ENCODE measurements around the gene MED12L.

MED12L gene

GRCh38 chr3:151321526-151321925 lies 236.1 kb downstream of the MED12L start:
- H3K9me3 ChIP-seq (ENCODE audit: control insufficient read depth, insufficient read depth, low read length), result no peaks in the 10 kb centered on the region
- no peaks in the 10 kb centered on the region for H3K27me3 ChIP-seq (ENCODE audit: control insufficient read depth, insufficient read depth, low read length)
- no peak overlapping the region for H3K9ac ChIP-seq (ENCODE audit: low read depth, low read length)
- peaks cover 22% of the 10 kb centered on the region for H3K4me1 ChIP-seq (ENCODE audit: control insufficient read depth, insufficient read depth, low read length)
- H3K4me3 ChIP-seq (ENCODE audit: low read depth, low read length), result no peak overlapping the region
- H3K36me3 ChIP-seq (ENCODE audit: control insufficient read depth, insufficient read depth, low read length), result no peaks in the 10 kb centered on the region
- H3K27ac ChIP-seq (ENCODE audit: low read depth, low read length), result no peak overlapping the region

- Histone ChIP-seq H3K9me3 (ENCODE audit: control insufficient read depth, insufficient read depth, low read length) (no peaks in the 10 kb centered on the region), H3K27ac (ENCODE audit: low read depth, low read length) (no peak overlapping the region), H3K9ac (ENCODE audit: low read depth, low read length) (no peak overlapping the region), H3K27me3 (ENCODE audit: control insufficient read depth, insufficient read depth, low read length) (no peaks in the 10 kb centered on the region), H3K36me3 (ENCODE audit: control insufficient read depth, insufficient read depth, low read length) (no peaks in the 10 kb centered on the region), H3K4me3 (ENCODE audit: low read depth, low read length) (no peak overlapping the region), H3K4me1 (ENCODE audit: control insufficient read depth, insufficient read depth, low read length) (peaks cover 20% of the 10 kb centered on the region)
These were observed 237.0 kb downstream of the MED12L start for GRCh38 chr3:151322511-151322910.

- H3K4me3 ChIP-seq (ENCODE audit: low read depth, low read length), result no peak overlapping the region
- H3K27ac ChIP-seq (ENCODE audit: low read depth, low read length), result no peak overlapping the region
- no peaks in the 10 kb centered on the region for H3K9me3 ChIP-seq (ENCODE audit: control insufficient read depth, insufficient read depth, low read length)
- H3K9ac ChIP-seq (ENCODE audit: low read depth, low read length), result no peak overlapping the region
- no peaks in the 10 kb centered on the region for H3K36me3 ChIP-seq (ENCODE audit: control insufficient read depth, insufficient read depth, low read length)
- H3K4me1 ChIP-seq (ENCODE audit: control insufficient read depth, insufficient read depth, low read length), result peaks cover 7% of the 10 kb centered on the region
- no peaks in the 10 kb centered on the region for H3K27me3 ChIP-seq (ENCODE audit: control insufficient read depth, insufficient read depth, low read length)
These were observed 242.2 kb downstream of the MED12L start for GRCh38 chr3:151327571-151328198.

GRCh38 chr3:151328298-151328995 lies 243.0 kb downstream of the MED12L start:
- peaks cover 7% of the 10 kb centered on the region for H3K4me1 ChIP-seq (ENCODE audit: control insufficient read depth, insufficient read depth, low read length)
- H3K4me3 ChIP-seq (ENCODE audit: low read depth, low read length), result no peak overlapping the region
- no peaks in the 10 kb centered on the region for H3K9me3 ChIP-seq (ENCODE audit: control insufficient read depth, insufficient read depth, low read length)
- no peak overlapping the region for H3K9ac ChIP-seq (ENCODE audit: low read depth, low read length)
- H3K36me3 ChIP-seq (ENCODE audit: control insufficient read depth, insufficient read depth, low read length), result no peaks in the 10 kb centered on the region
- no peaks in the 10 kb centered on the region for H3K27me3 ChIP-seq (ENCODE audit: control insufficient read depth, insufficient read depth, low read length)
- no peak overlapping the region for H3K27ac ChIP-seq (ENCODE audit: low read depth, low read length)

- H3K9ac ChIP-seq (ENCODE audit: low read depth, low read length), result no peak within 1 kb of the TSS
- no peak within 1 kb of the TSS for H3K4me3 ChIP-seq (ENCODE audit: low read depth, low read length)
These were observed 243.9 kb downstream of the MED12L start, which contains the start of gene P2RY13 for GRCh38 chr3:151329363-151329762. TSS of gene P2RY13 (minus strand) at chr3:151329549. CDS start at chr3:151329528, 21 bp downstream.

GRCh38 chr3:151330379-151330778 lies 244.9 kb downstream of the MED12L start:
- H3K36me3 ChIP-seq (ENCODE audit: control insufficient read depth, insufficient read depth, low read length), result no peaks in the 10 kb centered on the region
- no peak overlapping the region for H3K4me3 ChIP-seq (ENCODE audit: low read depth, low read length)
- H3K9me3 ChIP-seq (ENCODE audit: control insufficient read depth, insufficient read depth, low read length), result no peaks in the 10 kb centered on the region
- H3K9ac ChIP-seq (ENCODE audit: low read depth, low read length), result no peak overlapping the region
- H3K4me1 ChIP-seq (ENCODE audit: control insufficient read depth, insufficient read depth, low read length), result peaks cover 7% of the 10 kb centered on the region
- no peak overlapping the region for H3K27ac ChIP-seq (ENCODE audit: low read depth, low read length)
- no peaks in the 10 kb centered on the region for H3K27me3 ChIP-seq (ENCODE audit: control insufficient read depth, insufficient read depth, low read length)

More at GRCh38 chr3:151329363-151329762, 243.9 kb downstream of the MED12L start, which contains the start of gene P2RY13:
- Histone ChIP-seq H3K9me3 (ENCODE audit: control insufficient read depth, insufficient read depth, low read length) (no peaks in the 10 kb centered on the region), H3K4me1 (ENCODE audit: control insufficient read depth, insufficient read depth, low read length) (peaks cover 7% of the 10 kb centered on the region), H3K36me3 (ENCODE audit: control insufficient read depth, insufficient read depth, low read length) (no peaks in the 10 kb centered on the region), H3K27ac (ENCODE audit: low read depth, low read length) (no peak within 1 kb of the TSS), H3K27me3 (ENCODE audit: control insufficient read depth, insufficient read depth, low read length) (no peaks in the 10 kb centered on the region)

GRCh38 chr3:151330899-151331298 lies 245.4 kb downstream of the MED12L start:
- no peaks in the 10 kb centered on the region for H3K27me3 ChIP-seq (ENCODE audit: control insufficient read depth, insufficient read depth, low read length)
- H3K4me3 ChIP-seq (ENCODE audit: low read depth, low read length), result no peak overlapping the region
- H3K4me1 ChIP-seq (ENCODE audit: control insufficient read depth, insufficient read depth, low read length), result peaks cover 7% of the 10 kb centered on the region
- H3K9ac ChIP-seq (ENCODE audit: low read depth, low read length), result no peak overlapping the region
- no peaks in the 10 kb centered on the region for H3K9me3 ChIP-seq (ENCODE audit: control insufficient read depth, insufficient read depth, low read length)
- no peaks in the 10 kb centered on the region for H3K36me3 ChIP-seq (ENCODE audit: control insufficient read depth, insufficient read depth, low read length)
- H3K27ac ChIP-seq (ENCODE audit: low read depth, low read length), result no peak overlapping the region

- Histone ChIP-seq H3K27ac (ENCODE audit: low read depth, low read length) (no peak overlapping the region), H3K36me3 (ENCODE audit: control insufficient read depth, insufficient read depth, low read length) (no peaks in the 10 kb centered on the region), H3K4me1 (ENCODE audit: control insufficient read depth, insufficient read depth, low read length) (peaks cover 7% of the 10 kb centered on the region), H3K9me3 (ENCODE audit: control insufficient read depth, insufficient read depth, low read length) (no peaks in the 10 kb centered on the region), H3K4me3 (ENCODE audit: low read depth, low read length) (no peak overlapping the region), H3K9ac (ENCODE audit: low read depth, low read length) (no peak overlapping the region), H3K27me3 (ENCODE audit: control insufficient read depth, insufficient read depth, low read length) (no peaks in the 10 kb centered on the region)
These were observed 246.2 kb downstream of the MED12L start for GRCh38 chr3:151331696-151332095.

- Histone ChIP-seq H3K27me3 (ENCODE audit: control insufficient read depth, insufficient read depth, low read length) (no peaks in the 10 kb centered on the region), H3K9ac (ENCODE audit: low read depth, low read length) (no peak overlapping the region), H3K4me1 (ENCODE audit: control insufficient read depth, insufficient read depth, low read length) (peaks cover 30% of the 10 kb centered on the region), H3K36me3 (ENCODE audit: control insufficient read depth, insufficient read depth, low read length) (no peaks in the 10 kb centered on the region), H3K27ac (ENCODE audit: low read depth, low read length) (no peak overlapping the region), H3K4me3 (ENCODE audit: low read depth, low read length) (no peak overlapping the region), H3K9me3 (ENCODE audit: control insufficient read depth, insufficient read depth, low read length) (no peaks in the 10 kb centered on the region)
These were observed 260.4 kb downstream of the MED12L start for GRCh38 chr3:151345859-151346258.

- no peaks in the 10 kb centered on the region for H3K9me3 ChIP-seq (ENCODE audit: control insufficient read depth, insufficient read depth, low read length)
- H3K27me3 ChIP-seq (ENCODE audit: control insufficient read depth, insufficient read depth, low read length), result no peaks in the 10 kb centered on the region
- no peak overlapping the region for H3K9ac ChIP-seq (ENCODE audit: low read depth, low read length)
- H3K4me3 ChIP-seq (ENCODE audit: low read depth, low read length), result no peak overlapping the region
- H3K4me1 ChIP-seq (ENCODE audit: control insufficient read depth, insufficient read depth, low read length), result peaks cover 34% of the 10 kb centered on the region
- H3K36me3 ChIP-seq (ENCODE audit: control insufficient read depth, insufficient read depth, low read length), result no peaks in the 10 kb centered on the region
- no peak overlapping the region for H3K27ac ChIP-seq (ENCODE audit: low read depth, low read length)
These were observed 260.8 kb downstream of the MED12L start for GRCh38 chr3:151346292-151346691.

GRCh38 chr3:151347432-151347831 lies 262.0 kb downstream of the MED12L start:
- Histone ChIP-seq H3K9ac (ENCODE audit: low read depth, low read length) (no peak overlapping the region), H3K36me3 (ENCODE audit: control insufficient read depth, insufficient read depth, low read length) (no peaks in the 10 kb centered on the region), H3K27ac (ENCODE audit: low read depth, low read length) (no peak overlapping the region), H3K4me1 (ENCODE audit: control insufficient read depth, insufficient read depth, low read length) (peaks cover 36% of the 10 kb centered on the region), H3K4me3 (ENCODE audit: low read depth, low read length) (no peak overlapping the region), H3K9me3 (ENCODE audit: control insufficient read depth, insufficient read depth, low read length) (no peaks in the 10 kb centered on the region), H3K27me3 (ENCODE audit: control insufficient read depth, insufficient read depth, low read length) (no peaks in the 10 kb centered on the region)

All from HUES48 (cell line).